Natural killer cell treated with Interleukin-12 subunit alpha and Interleukin-12 subunit beta and Interleukin-15 and Interleukin-18, amount 100 ng/mL, for 72 hours (primary cell): ENCODE measurements around the gene INSR. TPM values are rescaled to one million over a fixed set of nuclear protein-coding genes. Genes with fewer than 3 reads are reported as not detected.
"Not testable (repeated sequence)": the region's sequence is repeated elsewhere in the genome, so short reads cannot be mapped to it uniquely, and the experiment has no call there.

ENCODE experiments used
- ATAC-seq, 2 donors: fragments of 150-1000 bp; cut with Tn5 transposase in 1 of 2; sonication (Bioruptor Pico), chemical (Tn5 transposase) in 1 of 2; 2 replicates each; pipeline ENCODE4 v1.10.0; 2021
- DNase-seq: peaks from one replicate; pipeline ENCODE4 v3.0.0; 2022; ENCODE audit warnings: low spot score
- H3K27ac Mint-ChIP-seq, 2 donors: 1 replicate in 1 of 2; 2 replicates in 1 of 2; pipeline ENCODE4 v1.8.0; 2022; ENCODE audit warnings: mixed read lengths in 2 of 2, mild to moderate bottlenecking in 1 of 2, moderate library complexity in 1 of 2
- H3K27me3 Mint-ChIP-seq, 2 donors: 1 replicate in 1 of 2; 2 replicates in 1 of 2; pipeline ENCODE4 v1.8.0; 2022; ENCODE audit warnings: mixed read lengths in 2 of 2
- H3K36me3 Mint-ChIP-seq: one replicate; pipeline ENCODE4 v1.8.0; 2022; ENCODE audit warnings: mixed read lengths
- H3K4me1 Mint-ChIP-seq, 2 donors: 1 replicate in 1 of 2; 2 replicates in 1 of 2; pipeline ENCODE4 v1.8.0; 2022; ENCODE audit warnings: low read depth in 2 of 2, mixed read lengths in 2 of 2, mild to moderate bottlenecking in 1 of 2
- H3K4me3 Mint-ChIP-seq: one replicate; pipeline ENCODE4 v1.8.0; 2022; ENCODE audit warnings: mixed read lengths
- H3K9me3 Mint-ChIP-seq: 2 replicates; pipeline ENCODE4 v1.8.0; 2022; ENCODE audit warnings: mixed read lengths
- total RNA-seq, 2 donors: library from RNA; stranded (reverse); gene quantifications; one replicate each; pipeline ENCODE4 v1.2.3, GENCODE V29; 2022

Gene INSR
- total RNA-seq, 2 donors from 2014 or later, result 1.1 to 1.7 TPM

- ATAC-seq (no peak), DNase-seq (no peak)
- no peak overlapping the region for H3K4me3 Mint-ChIP-seq
- no peaks in the 10 kb centered on the region for H3K9me3 Mint-ChIP-seq
- no peak overlapping the region for H3K27ac Mint-ChIP-seq
- no peaks in the 10 kb centered on the region for H3K27me3 Mint-ChIP-seq
- no peaks in the 10 kb centered on the region for H3K36me3 Mint-ChIP-seq
- no peaks in the 10 kb centered on the region for H3K4me1 Mint-ChIP-seq
These were observed 125.3 kb downstream of the INSR start for GRCh38 chr19:7168941-7169340.

GRCh38 chr19:7161292-7161691, 132.9 kb downstream of the INSR start:
- Mint-ChIP-seq H3K27ac (no peak overlapping the region), H3K9me3 (no peaks in the 10 kb centered on the region), H3K36me3 (no peaks in the 10 kb centered on the region), H3K27me3 (no peaks in the 10 kb centered on the region), H3K4me1 (no peaks in the 10 kb centered on the region), H3K4me3 (no peak overlapping the region)
- no peak for ATAC-seq
- DNase-seq, result no peak

GRCh38 chr19:7159105-7159933, 134.9 kb downstream of the INSR start:
- Mint-ChIP-seq H3K36me3 (no peaks in the 10 kb centered on the region), H3K27me3 (peaks cover 0 to 2% of the 10 kb centered on the region in 2 donors), H3K4me1 (no peaks in the 10 kb centered on the region), H3K27ac (no peak overlapping the region), H3K4me3 (no peak overlapping the region), H3K9me3 (no peaks in the 10 kb centered on the region)
- DNase-seq, result no peak
- no peak for ATAC-seq

- DNase-seq, result no peak
- ATAC-seq, result peak in 1 of 2 donors; percentile 20
- H3K36me3 Mint-ChIP-seq, result no peaks in the 10 kb centered on the region
- H3K27me3 Mint-ChIP-seq, result peaks cover 0 to 2% of the 10 kb centered on the region in 2 donors
- no peaks in the 10 kb centered on the region for H3K9me3 Mint-ChIP-seq
- H3K4me1 Mint-ChIP-seq, result peaks cover 0 to 6% of the 10 kb centered on the region in 2 donors
- peak overlapping the region; percentile 9 for H3K4me3 Mint-ChIP-seq
- peak overlapping the region in 1 of 2 donors; percentile 10 for H3K27ac Mint-ChIP-seq
These were observed 141.2 kb downstream of the INSR start for GRCh38 chr19:7153022-7153421.

- H3K9me3 Mint-ChIP-seq, result no peaks in the 10 kb centered on the region
- ATAC-seq, result no peak
- peaks cover 0 to 2% of the 10 kb centered on the region in 2 donors for H3K27me3 Mint-ChIP-seq
These were observed 141.6 kb downstream of the INSR start for GRCh38 chr19:7152568-7152967.

GRCh38 chr19:7149956-7150705, 144.1 kb downstream of the INSR start:
- no peak for DNase-seq
- Mint-ChIP-seq H3K9me3 (no peaks in the 10 kb centered on the region), H3K4me3 (no peak overlapping the region), H3K27me3 (no peaks in the 10 kb centered on the region), H3K4me1 (peaks cover 0 to 6% of the 10 kb centered on the region in 2 donors), H3K36me3 (no peaks in the 10 kb centered on the region), H3K27ac (peak overlapping the region in 1 of 2 donors; percentile 25)
- ATAC-seq, result peak in 1 of 2 donors; percentile 33

More at GRCh38 chr19:7152568-7152967, 141.6 kb downstream of the INSR start:
- Mint-ChIP-seq H3K4me3 (no peak overlapping the region), H3K36me3 (no peaks in the 10 kb centered on the region), H3K4me1 (peaks cover 0 to 6% of the 10 kb centered on the region in 2 donors), H3K27ac (peak overlapping the region; percentile 10 to 16)
- DNase-seq, result no peak

GRCh38 chr19:7147119-7147675, 147.0 kb downstream of the INSR start:
- H3K9me3 Mint-ChIP-seq, DNase-seq, H3K27ac Mint-ChIP-seq, H3K4me1 Mint-ChIP-seq, H3K36me3 Mint-ChIP-seq, H3K4me3 Mint-ChIP-seq, H3K27me3 Mint-ChIP-seq, ATAC-seq: not testable (repeated sequence)

- H3K27ac Mint-ChIP-seq, H3K36me3 Mint-ChIP-seq, ATAC-seq, H3K9me3 Mint-ChIP-seq, DNase-seq, H3K4me1 Mint-ChIP-seq, H3K4me3 Mint-ChIP-seq, H3K27me3 Mint-ChIP-seq: not testable (repeated sequence)
These were observed 148.1 kb downstream of the INSR start for GRCh38 chr19:7146086-7146485.

GRCh38 chr19:7145494-7145893, 148.7 kb downstream of the INSR start:
- H3K4me3 Mint-ChIP-seq, result no peak overlapping the region
- no peaks in the 10 kb centered on the region for H3K9me3 Mint-ChIP-seq
- H3K4me1 Mint-ChIP-seq, result no peaks in the 10 kb centered on the region
- no peak overlapping the region for H3K27ac Mint-ChIP-seq
- H3K36me3 Mint-ChIP-seq, result no peaks in the 10 kb centered on the region
- no peak for ATAC-seq
- no peaks in the 10 kb centered on the region for H3K27me3 Mint-ChIP-seq
- no peak for DNase-seq

- Mint-ChIP-seq H3K27me3 (no peaks in the 10 kb centered on the region), H3K9me3 (no peaks in the 10 kb centered on the region), H3K4me1 (no peaks in the 10 kb centered on the region), H3K4me3 (no peak overlapping the region), H3K36me3 (no peaks in the 10 kb centered on the region), H3K27ac (no peak overlapping the region)
- ATAC-seq (no peak), DNase-seq (no peak)
These were observed 151.4 kb downstream of the INSR start for GRCh38 chr19:7142771-7143170.

GRCh38 chr19:7140137-7140536, 154.1 kb downstream of the INSR start:
- no peak for ATAC-seq
- DNase-seq, result no peak
- H3K27ac Mint-ChIP-seq, result no peak overlapping the region
- no peak overlapping the region for H3K4me3 Mint-ChIP-seq
- H3K27me3 Mint-ChIP-seq, result no peaks in the 10 kb centered on the region
- H3K4me1 Mint-ChIP-seq, result no peaks in the 10 kb centered on the region
- no peaks in the 10 kb centered on the region for H3K9me3 Mint-ChIP-seq
- no peaks in the 10 kb centered on the region for H3K36me3 Mint-ChIP-seq

- no peak overlapping the region for H3K27ac Mint-ChIP-seq
- no peaks in the 10 kb centered on the region for H3K36me3 Mint-ChIP-seq
- no peak for DNase-seq
- no peaks in the 10 kb centered on the region for H3K27me3 Mint-ChIP-seq
- no peak for ATAC-seq
- no peaks in the 10 kb centered on the region for H3K9me3 Mint-ChIP-seq
- no peaks in the 10 kb centered on the region for H3K4me1 Mint-ChIP-seq
- no peak overlapping the region for H3K4me3 Mint-ChIP-seq
These were observed 155.1 kb downstream of the INSR start for GRCh38 chr19:7139095-7139494.

- Mint-ChIP-seq H3K27ac (no peak overlapping the region), H3K4me1 (no peaks in the 10 kb centered on the region), H3K4me3 (no peak overlapping the region), H3K27me3 (no peaks in the 10 kb centered on the region), H3K36me3 (no peaks in the 10 kb centered on the region), H3K9me3 (no peaks in the 10 kb centered on the region)
- no peak for ATAC-seq
- no peak for DNase-seq
These were observed 155.8 kb downstream of the INSR start for GRCh38 chr19:7138402-7138801.

- no peak overlapping the region for H3K4me3 Mint-ChIP-seq
- DNase-seq (no peak), ATAC-seq (no peak)
- no peaks in the 10 kb centered on the region for H3K4me1 Mint-ChIP-seq
- H3K27ac Mint-ChIP-seq, result no peak overlapping the region
- H3K36me3 Mint-ChIP-seq, result no peaks in the 10 kb centered on the region
- H3K27me3 Mint-ChIP-seq, result no peaks in the 10 kb centered on the region
- H3K9me3 Mint-ChIP-seq, result no peaks in the 10 kb centered on the region
These were observed 157.1 kb downstream of the INSR start for GRCh38 chr19:7137120-7137519.
